Fibroblast of lung (primary cell): ENCODE data around the gene PRODH2. TPM values are rescaled to one million over a fixed set of nuclear protein-coding genes. Genes with fewer than 3 reads are reported as not detected.
"Not testable (repeated sequence)": the region's sequence is repeated elsewhere in the genome, so short reads cannot be mapped to it uniquely, and the experiment has no call there.

Source experiments
- DNase-seq, 2 donors: peaks; one replicate each; pipeline versions ENCODE4 v3.0.0 to v3.0.0-alpha.2; 2010; ENCODE audit warnings: low read depth in 2 of 2
- H2AFZ ChIP-seq: 2 replicates; pipeline ENCODE4 v1.5.1; 2012; ENCODE audit warnings: low read length, control low read depth, inconsistent platforms
- H3K27ac ChIP-seq: 2 replicates; pipeline ENCODE4 v1.5.1; 2011; ENCODE audit warnings: low read length, control low read depth; ENCODE audit not compliant: insufficient read depth
- H3K27me3 ChIP-seq: 2 replicates; pipeline ENCODE4 v1.5.1; 2011; ENCODE audit warnings: mild to moderate bottlenecking, low read length; ENCODE audit not compliant: control insufficient read depth, insufficient read depth
- H3K36me3 ChIP-seq: 2 replicates; pipeline ENCODE4 v1.5.1; 2011; ENCODE audit warnings: low read length; ENCODE audit not compliant: control insufficient read depth, insufficient read depth
- H3K4me1 ChIP-seq: 2 replicates; pipeline ENCODE4 v1.5.1; 2011; ENCODE audit warnings: low read length; ENCODE audit not compliant: control insufficient read depth, insufficient read depth; ENCODE audit errors: extremely low read depth
- H3K4me2 ChIP-seq: 2 replicates; pipeline ENCODE4 v1.5.1; 2011; ENCODE audit warnings: low read length, control low read depth; ENCODE audit not compliant: insufficient read depth; ENCODE audit errors: extremely low read depth
- H3K4me3 ChIP-seq, 4 experiments: fragments of 200-600 bp in 1 of 4; sonication (generic) in 1 of 4; replicated peaks in 1 of 4; 2 replicates each; pipeline ENCODE4 v1.5.1; 2011 to 2016; ENCODE audit warnings: low read length in 4 of 4, low read depth in 3 of 4, mild to moderate bottlenecking in 3 of 4, control low read depth in 2 of 4, inconsistent platforms in 1 of 4, mixed read lengths in 1 of 4; ENCODE audit not compliant: insufficient read depth in 1 of 4; ENCODE audit errors: control extremely low read depth in 1 of 4
- H3K79me2 ChIP-seq: 2 replicates; pipeline ENCODE4 v1.5.1; 2012; ENCODE audit warnings: mild to moderate bottlenecking, low read length, inconsistent platforms; ENCODE audit not compliant: control insufficient read depth, insufficient read depth
- H3K9ac ChIP-seq: 2 replicates; pipeline ENCODE4 v1.5.1; 2011; ENCODE audit warnings: mild to moderate bottlenecking, low read length, control low read depth; ENCODE audit not compliant: insufficient read depth
- H3K9me3 ChIP-seq: 2 replicates; pipeline ENCODE4 v1.5.1; 2012; ENCODE audit warnings: low read depth, low read length; ENCODE audit not compliant: control insufficient read depth, insufficient read depth
- H4K20me1 ChIP-seq: 2 replicates; pipeline ENCODE4 v1.5.1; 2011; ENCODE audit warnings: low read length; ENCODE audit not compliant: control insufficient read depth, insufficient read depth; ENCODE audit errors: extremely low read depth
- CTCF ChIP-seq, 2 donors: IDR thresholded peaks in 1 of 2; conservative IDR thresholded peaks in 1 of 2; 1 replicate in 1 of 2; 2 replicates in 1 of 2; pipeline ENCODE4 v1.5.1; 2011 to 2012; ENCODE audit warnings: low read length in 2 of 2, control low read depth in 1 of 2, inconsistent platforms in 1 of 2, low read depth in 1 of 2, mild to moderate bottlenecking in 1 of 2
- EZH2 ChIP-seq: IDR thresholded peaks from 2 replicates; pipeline ENCODE4 v1.5.1; 2012; ENCODE audit warnings: low read length, control low read depth, mild to moderate bottlenecking; ENCODE audit errors: missing control alignments
- polyA plus RNA-seq, 2 donors: library from polyadenylated mRNA; depleted of rRNA in 1 of 2; stranded (reverse) in 1 of 2; unstranded in 1 of 2; fragments of >200 nt; gene quantifications; 2 replicates each; pipeline ENCODE4 v1.2.1, GENCODE V29; 2011 to 2012; ENCODE audit warnings: missing spikeins in 1 of 2
- total RNA-seq: library from RNA; depleted of rRNA; stranded (reverse); fragments of >200 nt; gene quantifications from 2 replicates; pipeline ENCODE4 v1.2.1, GENCODE V29; 2014

The PRODH2 gene
- total and polyA plus RNA-seq, 2 donors (not counting 1 experiment from before 2014, with no cell fraction given): not detected

- no peak overlapping the region for H3K4me2 ChIP-seq
- H3K9me3 ChIP-seq: no peaks in the 10 kb centered on the region
- H3K27ac ChIP-seq: no peak overlapping the region
- H3K9ac ChIP-seq: no peak overlapping the region
- no peaks in the 10 kb centered on the region for H3K36me3 ChIP-seq
- no peak overlapping the region for H3K4me3 ChIP-seq
- H4K20me1 ChIP-seq: no peaks in the 10 kb centered on the region
- no peaks in the 10 kb centered on the region for H3K79me2 ChIP-seq
- no peaks in the 10 kb centered on the region for H3K4me1 ChIP-seq
- TF ChIP-seq CTCF (conservative IDR thresholded peaks at IDR 0.05 in 1 of 2, IDR thresholded peaks at IDR 0.05 in 1 of 2; ENCODE audit: low read depth in 1 of 2, low read length in 2 of 2) (no peak), EZH2 (no peak)
- DNase-seq: no peak
- no peak overlapping the region for H2AFZ ChIP-seq
- H3K27me3 ChIP-seq: peaks cover 29% of the 10 kb centered on the region
Measured at GRCh38 chr19:35841961-35842595, 29.4 kb upstream of the PRODH2 start.

- H3K27me3 ChIP-seq, H3K4me3 ChIP-seq, H3K9ac ChIP-seq, H3K79me2 ChIP-seq, H3K36me3 ChIP-seq, H3K9me3 ChIP-seq, DNase-seq, H3K4me2 ChIP-seq, H3K4me1 ChIP-seq, H3K27ac ChIP-seq, H2AFZ ChIP-seq, H4K20me1 ChIP-seq: not testable (repeated sequence)
Measured at GRCh38 chr19:35836096-35836495, 23.5 kb upstream of the PRODH2 start.

GRCh38 chr19:35833972-35834371 is 21.3 kb upstream of the PRODH2 start:
- Histone ChIP-seq H3K4me1 (no peaks in the 10 kb centered on the region), H3K79me2 (no peaks in the 10 kb centered on the region), H3K9me3 (no peaks in the 10 kb centered on the region), H2AFZ (no peak overlapping the region), H3K4me3 (no peak overlapping the region), H3K4me2 (no peak overlapping the region), H3K27me3 (no peaks in the 10 kb centered on the region), H3K36me3 (no peaks in the 10 kb centered on the region), H4K20me1 (no peaks in the 10 kb centered on the region), H3K27ac (no peak overlapping the region), H3K9ac (no peak overlapping the region)
- TF ChIP-seq CTCF (conservative IDR thresholded peaks at IDR 0.05 in 1 of 2, IDR thresholded peaks at IDR 0.05 in 1 of 2; ENCODE audit: low read depth in 1 of 2, low read length in 2 of 2): no peak
- DNase-seq: no peak
